HG03439 (cell line): Measurements from ENCODE around the gene IL25.
"Not testable (repeated sequence)": the region's sequence is repeated elsewhere in the genome, so short reads cannot be mapped to it uniquely, and the experiment has no call there.

ENCODE experiments used
- ATAC-seq: cut with Tn5 transposase; IDR thresholded peaks from one replicate; pipeline ENCODE4 v1.9.1; 2021; ENCODE audit warnings: mild to moderate bottlenecking, moderate library complexity; ENCODE audit not compliant: unreplicated experiment

IL25 gene

DNA sequence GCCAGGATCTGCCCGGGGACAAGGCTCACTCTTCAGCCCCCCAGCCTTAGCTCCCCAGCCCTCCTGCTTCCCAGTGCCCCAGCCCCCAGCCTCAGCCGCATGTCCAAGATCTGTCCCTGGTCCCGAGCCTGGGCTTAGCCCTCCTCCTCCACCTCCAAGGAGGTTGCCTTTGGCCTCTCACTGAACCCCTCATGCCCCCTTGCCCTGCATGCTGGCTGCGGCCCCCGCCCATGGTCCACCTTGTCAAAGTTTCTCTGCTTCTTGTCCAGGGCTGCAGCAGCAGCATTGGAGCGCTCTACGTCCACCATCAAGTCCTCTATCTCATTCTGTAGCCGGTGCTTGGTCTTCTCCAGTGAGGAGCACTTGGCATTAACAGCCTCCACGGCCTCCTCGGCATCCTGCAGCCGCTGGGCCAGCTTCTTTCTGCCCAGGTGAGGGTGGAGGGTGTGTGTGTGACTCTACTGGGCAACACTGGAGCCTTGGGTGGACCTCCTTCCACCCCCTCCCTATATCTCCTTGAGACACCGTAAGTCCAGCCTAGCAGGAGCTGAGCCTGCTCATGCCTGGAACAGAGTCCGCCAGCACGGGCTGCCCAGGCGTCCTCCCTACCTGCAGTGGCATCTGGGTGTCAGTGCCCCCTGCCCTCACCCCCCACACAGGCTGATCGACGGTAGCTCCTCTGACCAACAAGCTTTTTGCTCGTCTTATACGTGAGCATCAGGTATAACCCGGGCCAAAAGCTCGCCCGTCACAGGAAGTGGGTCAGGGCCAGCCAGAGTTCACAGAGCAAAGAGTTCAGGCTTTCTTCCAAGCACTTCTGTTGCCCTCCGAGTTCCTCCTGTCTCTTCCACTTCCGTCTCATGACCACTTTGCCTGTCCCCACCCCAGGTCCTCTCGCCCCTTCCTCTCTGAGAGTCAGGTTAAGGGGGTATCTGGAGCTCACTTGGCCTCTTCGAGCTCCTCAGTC is 15.6 kb downstream of the IL25 start:
- ATAC-seq = no peak

DNA sequence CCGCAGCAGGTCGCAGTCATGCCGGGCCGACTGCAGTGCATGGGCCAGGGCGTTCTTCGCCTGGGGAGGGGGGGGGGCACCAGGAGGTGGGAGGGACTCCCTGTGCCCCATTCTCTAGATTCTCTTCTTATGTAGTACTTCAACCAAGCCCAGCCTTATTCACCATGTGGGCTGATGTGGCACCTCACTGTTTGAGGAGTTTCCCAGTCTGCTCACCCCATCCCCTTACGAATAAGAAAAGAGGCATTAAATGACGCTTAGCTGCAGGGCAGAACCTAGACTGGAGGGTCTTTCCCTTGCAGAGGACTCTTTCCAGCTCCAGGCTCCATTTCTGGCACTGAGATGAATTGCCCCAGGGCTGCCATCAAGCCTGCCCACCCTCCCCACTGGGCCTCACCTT is 16.4 kb downstream of the IL25 start:
- no peak for ATAC-seq

DNA sequence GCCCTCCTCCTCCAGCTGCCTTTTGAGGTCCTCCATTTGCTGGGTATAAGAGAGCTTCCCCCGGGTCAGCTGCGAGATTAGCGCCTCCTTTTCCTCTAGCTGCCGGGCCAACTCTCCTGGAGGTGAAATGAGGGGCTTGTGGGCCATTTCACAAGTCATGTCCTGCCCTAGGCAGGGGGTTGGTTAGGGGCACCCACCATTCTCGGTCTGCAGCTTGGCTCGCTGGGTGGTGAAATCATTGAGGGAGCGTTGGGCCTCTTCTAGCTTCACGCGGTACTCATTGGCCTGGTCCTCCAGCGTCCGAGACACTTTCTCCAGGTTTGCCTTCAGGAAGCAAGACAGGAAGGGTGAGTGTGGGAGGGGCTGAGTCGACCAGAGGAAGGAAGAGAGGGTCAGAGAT is 16.8 kb downstream of the IL25 start:
- ATAC-seq = no peak

DNA sequence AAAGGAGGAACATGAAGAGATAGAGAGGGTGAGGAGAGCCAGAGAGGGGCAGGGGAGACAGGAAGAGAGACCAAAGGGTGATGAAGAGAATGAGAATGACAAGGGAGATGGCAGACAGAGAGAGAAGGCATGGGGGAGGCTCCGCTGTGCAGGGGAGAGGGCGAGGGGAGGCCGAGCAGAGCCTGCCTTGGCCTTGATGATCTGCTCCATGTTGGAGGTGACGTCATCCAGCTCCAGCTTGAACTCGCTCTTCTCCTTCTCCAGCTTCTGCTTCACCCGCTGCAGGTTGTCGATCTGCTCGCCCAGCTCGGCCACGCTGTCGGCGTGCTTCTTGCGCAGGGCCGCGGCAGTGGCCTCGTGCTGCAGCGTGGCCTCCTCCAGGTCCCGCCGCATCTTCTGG is 17.3 kb downstream of the IL25 start:
- ATAC-seq = not testable (repeated sequence)

DNA sequence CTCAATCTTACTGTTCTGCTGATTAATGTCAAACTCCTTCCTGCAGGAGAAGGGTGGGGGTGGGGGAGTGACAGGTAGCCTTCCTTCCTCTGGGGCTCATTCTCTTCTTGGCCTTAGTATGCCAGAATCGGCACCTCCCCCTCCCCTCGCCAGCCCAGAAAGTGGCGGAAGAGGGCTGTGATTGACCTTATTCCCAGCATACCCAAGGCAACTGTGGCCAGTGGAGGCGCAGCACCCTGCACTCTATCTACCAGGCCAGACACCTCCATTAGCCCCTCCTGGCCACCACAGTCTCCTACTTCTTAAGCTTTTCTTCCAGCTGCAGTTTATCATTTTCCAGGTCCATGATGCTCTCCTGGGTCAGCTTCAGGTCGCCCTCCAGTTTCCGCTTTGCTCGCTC is 20.0 kb downstream of the IL25 start:
- ATAC-seq = no peak

DNA sequence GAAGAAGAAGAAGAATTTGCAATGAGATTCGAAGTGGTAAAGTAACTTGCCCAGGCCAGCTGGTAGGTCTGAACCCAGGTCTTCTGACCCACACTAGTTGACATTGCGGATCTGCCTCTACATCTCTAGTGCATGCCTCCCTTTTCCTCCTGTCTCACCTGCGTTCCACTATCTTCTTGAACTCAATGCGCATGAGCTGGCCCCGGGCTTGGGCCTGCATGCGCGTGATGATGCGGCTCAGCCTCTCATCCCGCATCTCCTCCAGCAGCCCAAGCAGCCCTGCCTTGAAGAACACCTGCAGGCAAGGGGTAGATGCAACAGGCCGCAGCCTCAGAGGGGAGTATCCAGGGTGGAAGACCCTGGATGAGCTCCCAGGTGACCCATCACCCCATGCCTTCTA is 23.5 kb downstream of the IL25 start:
- ATAC-seq = no peak

DNA sequence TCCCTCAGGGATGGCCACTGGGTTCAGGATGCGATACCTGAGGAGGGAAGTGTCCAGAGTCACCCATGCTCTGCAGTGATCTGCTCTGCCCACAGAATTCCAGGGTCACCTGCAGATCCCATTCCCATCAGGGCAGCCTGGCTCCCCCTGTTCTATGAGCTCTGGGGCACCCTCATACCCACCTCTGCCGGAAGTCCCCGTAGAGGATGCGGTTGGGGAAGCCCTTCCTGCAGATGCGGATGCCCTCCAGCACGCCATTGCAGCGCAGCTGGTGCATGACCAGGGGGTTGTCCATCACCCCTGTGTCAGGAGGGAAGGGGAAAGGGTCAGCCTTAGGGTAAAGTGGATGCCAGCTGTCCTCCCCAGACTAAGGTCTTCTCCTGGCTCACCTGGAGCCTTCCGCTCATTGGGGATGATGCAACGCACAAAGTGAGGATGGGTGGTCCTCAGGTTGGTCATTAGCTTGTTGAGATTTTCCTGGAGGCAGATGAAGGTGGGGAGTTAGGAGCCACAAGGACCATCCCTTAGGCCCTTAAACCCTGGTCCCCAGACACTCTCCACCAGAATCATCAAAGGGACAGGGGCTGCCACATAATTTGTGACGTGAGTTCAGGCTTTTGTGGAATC is 24.3 kb downstream of the IL25 start:
- no peak for ATAC-seq

DNA sequence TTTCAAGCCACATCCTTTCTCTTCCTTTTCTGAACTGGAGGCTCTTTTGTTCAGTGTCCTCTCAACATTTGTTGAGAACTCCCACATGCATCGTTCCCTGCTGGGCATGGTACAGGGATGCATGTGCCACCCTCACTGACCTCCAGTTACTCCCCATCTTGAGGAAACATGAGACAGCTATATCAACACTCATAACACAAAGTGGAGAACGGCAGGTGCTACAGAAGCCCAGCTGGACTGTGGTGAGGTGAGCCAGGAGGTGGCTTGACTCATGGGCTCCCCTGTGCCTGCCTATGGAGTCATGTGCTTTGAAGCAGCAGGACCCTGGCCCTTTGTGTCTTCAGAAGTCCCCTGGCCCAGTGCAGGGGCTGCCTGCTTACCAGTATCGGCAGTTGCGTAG is 25.7 kb downstream of the IL25 start:
- no peak for ATAC-seq

DNA sequence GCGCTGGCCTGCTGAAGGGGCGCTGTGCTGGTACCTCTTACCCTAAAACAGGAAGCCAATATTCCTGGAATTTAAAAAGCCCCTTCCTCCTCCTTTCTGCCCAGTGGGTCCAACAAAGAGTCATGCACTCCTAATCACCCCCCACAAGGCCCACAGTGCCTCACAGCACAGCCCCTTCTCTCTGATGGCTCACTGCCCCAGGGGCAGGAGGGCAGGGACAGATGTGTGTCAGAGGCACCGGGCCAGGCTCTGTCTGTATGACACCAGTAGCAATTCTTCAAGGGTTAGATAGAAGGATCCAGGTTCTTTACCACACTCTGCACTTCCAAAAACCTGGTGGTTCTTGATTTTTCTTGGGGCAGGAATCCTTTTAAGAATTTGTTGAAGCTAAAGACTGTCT is 26.5 kb downstream of the IL25 start:
- no peak for ATAC-seq

DNA sequence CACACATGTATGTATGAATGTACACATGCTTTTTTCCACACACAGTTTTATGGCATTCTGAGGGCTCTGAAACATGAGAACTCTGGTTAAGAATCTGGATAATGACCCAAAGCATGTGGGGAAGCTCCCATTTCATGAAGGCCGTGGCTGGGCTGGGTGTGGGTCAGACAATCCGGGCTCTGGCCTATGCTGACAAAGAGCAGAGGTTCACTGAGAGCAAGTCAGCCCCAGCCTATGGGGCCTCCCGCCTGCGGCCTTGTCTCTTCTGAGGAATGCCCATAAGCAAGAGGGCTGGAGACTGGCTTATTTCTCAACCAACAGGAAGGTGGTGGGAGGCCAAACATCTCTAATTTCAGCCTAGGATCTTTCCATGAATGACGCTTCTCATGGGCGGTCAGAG is 27.0 kb downstream of the IL25 start:
- ATAC-seq = no peak

DNA sequence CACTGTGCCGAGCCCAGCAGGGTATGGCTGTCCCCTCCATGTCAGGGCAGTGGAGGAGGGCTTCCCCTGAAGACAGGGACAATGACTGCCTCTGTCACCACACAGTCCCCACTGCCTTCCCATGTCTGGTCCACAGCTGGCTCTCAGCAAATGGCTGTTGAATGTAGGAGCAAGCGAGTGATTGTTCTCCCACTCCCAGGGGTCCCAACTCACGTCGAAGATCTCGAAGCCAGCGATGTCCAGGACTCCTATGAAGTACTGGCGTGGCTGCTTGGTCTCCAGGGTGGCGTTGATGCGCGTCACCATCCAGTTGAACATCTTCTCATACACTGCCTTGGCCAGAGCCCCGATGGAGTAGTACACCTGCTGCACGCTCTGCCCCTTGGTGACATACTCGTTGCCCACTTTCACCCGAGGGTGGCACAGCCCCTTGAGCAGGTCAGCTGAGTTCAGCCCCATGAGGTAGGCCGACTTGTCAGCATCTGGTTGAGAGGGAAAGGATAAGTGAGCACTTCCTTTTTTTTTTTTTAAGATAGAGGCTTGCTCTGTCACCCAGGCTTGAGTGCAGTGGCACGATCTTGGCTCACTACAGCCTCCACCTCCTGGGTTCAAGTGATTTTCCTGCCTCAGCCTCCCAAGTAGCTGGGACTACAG is 28.0 kb downstream of the IL25 start:
- not testable (repeated sequence) for ATAC-seq

DNA sequence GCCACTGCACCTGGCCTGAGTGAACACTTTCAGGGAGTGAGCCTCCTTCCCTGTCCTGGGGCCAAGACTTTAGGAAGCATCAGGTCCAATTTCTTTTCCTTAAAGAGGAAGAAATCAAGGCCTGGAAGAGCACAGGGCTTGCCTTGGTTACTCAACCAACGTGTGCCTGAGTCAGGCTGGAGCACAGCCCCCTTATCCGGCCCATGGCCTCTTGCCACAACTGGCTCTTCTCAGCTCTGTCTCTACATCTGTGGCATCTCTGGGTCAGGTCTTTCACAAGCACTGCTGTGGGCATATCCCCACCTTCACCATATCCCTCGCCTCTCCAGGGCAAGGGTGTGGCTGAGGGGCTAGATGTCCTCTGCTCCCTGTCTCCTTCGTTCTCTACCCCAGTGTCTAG is 28.7 kb downstream of the IL25 start:
- no peak for ATAC-seq

DNA sequence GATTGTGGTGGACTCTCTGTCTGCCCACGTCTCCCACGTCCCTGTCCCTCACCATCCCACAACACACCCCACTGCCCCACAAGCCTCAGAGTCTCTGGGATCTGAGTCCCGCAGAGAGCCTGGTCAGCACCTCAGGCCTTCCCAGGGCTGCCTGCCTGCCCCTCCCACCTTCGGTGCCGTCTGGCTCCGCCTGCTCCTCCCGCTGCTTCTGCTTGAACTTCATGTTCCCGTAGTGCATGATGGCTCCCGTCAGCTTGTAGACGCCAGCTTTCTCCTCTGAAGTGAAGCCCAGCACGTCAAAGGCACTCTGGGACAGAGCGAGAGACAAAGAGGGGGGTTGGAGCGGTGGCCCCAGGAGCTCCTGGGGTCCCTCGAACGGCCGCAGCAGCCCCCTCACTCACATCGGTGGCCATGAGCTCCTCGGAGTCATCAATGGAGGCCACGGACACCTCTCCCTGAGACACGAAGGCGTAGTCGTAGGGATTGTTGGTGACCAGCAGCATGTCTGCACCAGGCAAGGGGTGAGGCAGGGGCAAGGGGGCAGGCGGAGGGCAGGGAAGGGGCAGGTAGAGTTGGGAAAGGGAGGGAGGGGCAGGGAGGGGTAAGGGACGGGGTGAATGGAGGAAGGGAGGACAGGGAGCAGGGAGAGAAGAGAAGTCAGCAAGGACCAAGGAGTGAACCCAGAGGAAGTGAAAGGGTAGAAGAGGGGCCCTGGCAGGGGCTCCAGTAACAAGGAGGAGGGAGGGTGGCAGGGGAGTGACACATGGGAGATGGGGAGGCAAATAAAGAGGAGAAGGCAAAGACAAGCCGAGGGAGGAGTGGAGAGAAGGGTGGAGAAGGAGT is 29.9 kb downstream of the IL25 start:
- no peak for ATAC-seq

DNA sequence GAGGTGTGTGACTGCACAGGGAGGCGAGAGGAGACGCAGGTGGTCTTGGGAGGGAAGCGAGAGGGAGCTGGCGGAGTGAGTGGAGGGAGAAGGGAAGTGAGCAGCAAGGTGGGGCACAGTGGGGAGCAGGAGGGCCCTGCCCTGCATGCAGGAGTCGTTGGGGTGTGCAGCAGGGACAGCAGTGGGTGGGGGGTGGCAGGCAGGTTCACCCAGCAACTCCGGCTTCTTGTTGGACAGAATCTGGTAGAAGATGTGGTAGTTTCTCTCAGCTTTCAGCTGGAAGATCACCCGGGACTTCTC is 30.5 kb downstream of the IL25 start:
- no peak for ATAC-seq

DNA sequence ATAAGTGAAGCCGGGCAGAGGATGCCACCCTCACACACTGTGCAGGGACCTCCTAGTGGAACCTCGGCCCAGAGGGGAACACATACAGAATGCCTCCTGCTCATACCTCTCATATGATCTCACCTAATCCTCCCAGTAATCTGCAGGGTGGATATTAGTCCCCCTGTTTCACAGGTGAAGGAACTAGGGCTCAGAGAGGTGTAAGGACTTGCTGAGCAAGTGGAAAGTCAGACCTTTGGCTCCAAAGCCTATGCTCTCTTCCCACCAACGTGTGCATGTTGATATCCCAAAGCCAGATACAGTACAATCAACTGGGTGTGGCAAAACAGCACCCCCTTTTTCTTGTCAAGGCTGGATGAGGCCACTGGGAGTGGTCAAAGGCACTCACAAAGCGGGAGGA is 31.3 kb downstream of the IL25 start:
- no peak for ATAC-seq

DNA sequence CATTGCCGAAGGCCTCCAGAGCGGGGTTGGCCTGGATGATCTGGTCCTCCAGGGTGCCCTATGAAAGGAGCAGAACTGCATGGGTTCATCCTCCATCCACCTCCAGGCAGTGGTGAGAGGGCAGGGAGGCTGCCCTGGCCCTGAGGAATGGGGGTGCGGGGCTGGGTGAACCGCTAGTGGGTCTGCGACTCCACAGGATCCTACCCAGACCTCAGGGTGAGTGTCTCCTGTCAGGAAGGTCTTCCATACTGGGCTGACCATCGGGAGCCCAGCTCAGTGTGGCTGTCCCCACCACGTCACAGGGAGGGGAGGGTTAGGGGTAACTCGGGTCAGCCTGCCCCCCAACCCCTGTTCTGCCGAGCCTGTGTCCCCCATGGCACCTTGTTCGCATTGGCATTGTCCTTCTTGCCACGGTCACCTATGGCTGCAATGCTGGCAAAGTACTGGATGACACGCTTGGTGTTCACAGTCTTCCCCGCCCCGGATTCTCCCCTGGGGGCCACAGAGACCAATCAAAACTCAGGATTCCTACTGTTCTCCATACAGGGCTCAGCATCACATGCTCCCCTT is 31.8 kb downstream of the IL25 start:
- no peak for ATAC-seq

DNA sequence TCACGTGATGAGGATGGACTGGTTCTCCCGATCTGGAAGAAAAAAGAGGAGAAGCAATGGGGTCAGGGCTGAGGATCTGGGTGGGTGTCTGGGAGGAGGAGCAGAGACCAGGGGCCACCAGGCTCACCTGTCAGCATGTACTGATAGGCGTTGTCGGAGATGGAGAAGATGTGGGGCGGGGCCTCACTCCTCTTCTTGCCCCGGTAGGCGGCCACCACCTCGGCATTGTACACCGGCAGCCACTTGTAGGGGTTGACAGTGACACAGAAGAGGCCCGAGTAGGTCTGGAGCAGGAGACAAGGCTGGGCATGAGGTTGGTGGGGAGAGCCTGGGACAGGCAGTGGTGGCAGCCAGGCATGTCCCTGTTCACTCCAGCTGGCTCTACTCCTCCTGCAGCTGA is 32.5 kb downstream of the IL25 start:
- no peak for ATAC-seq

DNA sequence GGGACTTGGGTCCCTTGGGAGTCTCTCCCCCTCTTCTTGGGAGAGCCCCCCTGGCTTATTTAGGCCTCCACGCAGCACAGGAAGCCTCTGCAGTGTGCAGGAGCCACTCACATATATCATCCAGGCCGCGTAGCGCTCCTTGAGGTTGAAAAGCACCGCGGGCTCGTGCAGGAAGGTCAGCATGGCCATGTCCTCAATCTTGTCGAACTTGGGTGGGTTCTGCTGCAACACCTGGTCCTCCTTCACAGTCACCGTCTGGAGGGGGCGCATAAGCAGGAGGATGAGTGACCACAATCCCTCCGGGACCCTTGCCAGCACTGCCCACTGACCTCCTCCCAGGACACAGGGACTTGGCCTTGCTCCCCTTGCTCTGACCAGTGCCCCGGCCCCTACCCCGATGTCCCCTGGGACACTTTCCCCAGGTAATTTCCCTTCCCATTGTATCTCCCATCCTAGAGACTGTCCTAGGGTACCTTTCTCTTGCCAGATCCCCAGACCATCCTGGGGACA is 33.0 kb downstream of the IL25 start:
- ATAC-seq = no peak

DNA sequence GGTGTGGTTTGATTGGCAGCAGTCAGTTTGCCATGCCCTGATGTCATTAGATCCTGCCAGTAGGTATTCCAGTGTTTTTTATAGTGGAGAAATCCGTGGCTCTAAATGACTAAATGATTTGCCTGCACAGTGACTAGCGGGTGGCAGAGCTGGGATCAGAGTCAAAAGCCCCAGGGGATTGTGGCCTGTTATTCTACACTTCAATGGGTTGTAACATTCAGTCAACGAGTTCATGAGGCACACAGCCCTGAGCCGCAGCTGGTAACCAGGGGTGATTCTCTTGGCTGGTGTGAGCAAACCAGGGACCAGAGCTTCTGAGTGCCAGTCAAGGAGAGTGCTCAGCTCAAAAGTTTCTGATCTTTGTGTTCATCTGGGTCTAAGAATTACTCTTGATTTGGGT is 33.6 kb downstream of the IL25 start:
- no peak for ATAC-seq

DNA sequence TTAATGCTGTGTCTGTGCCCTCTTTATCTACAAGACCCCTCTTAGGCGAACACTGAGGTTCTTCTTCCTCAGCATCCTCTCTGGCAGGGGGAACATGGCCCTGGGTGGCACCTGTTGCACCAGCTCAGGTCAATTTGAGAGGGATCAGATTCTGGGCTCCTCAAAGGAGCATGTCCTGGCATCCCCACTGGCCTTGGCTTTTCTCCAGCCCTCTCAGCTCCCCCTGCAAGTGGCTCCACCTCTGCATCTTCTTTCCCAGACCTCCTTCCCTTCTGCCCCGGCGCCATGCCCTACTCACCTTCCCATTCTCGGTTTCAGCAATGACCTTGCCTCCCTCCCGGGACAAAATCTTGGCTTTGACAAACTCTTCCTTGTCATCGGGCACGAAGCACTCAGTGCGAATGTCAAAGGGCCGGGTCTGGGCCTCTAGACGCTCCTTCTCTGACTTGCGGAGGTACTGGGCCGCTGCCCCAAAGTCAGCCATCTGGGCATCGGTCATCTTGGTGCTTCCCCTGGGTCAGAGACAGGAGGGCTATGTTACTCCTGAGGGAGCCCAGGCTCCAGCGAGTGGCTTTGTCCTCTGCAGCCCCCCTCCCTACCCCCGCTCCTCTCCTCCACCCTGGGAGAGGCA is 34.2 kb downstream of the IL25 start:
- ATAC-seq = no peak
